GM18520 (cell line): ENCODE measurements around the gene CSRP1.

ENCODE experiments used
- ATAC-seq: cut with Tn5 transposase; IDR thresholded peaks from one replicate; pipeline ENCODE4 v1.9.1; 2021; ENCODE audit not compliant: unreplicated experiment

CSRP1 gene

DNA sequence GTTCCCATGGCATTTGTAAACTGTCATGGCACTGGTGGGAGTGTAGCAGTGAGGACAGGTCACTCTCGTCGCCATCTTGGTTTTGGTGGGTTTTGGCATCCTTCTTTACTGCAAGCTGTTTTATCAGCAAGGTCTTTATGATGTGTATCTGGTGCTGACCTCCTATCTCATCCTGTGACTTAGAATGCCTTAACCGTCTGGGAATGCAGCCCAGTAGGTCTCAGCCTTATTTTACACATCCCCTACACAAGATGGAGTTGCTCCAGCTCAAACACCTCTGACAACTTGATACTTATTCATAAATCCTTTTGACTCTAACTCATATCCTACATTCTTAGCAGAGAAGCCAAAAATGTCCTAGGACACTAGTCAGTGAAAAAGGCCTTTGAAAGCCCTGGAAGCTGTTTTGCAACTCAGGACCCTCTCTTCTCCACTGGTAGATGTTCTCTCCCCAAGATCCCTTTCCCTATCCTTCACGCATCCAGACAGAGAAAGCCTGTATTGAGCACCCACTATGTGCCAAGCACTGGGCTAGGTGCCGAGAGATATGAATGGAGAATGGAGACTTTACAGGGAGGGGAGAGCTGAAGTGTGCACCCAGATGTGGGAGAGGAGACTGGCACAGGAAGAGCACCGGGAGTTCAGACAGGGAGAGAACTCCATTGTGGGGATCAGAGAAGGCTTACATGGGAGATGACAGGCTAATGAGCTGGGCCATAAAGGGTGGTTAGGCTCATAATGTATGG, 6.7 kb upstream of the CSRP1 start:
- no peak for ATAC-seq

DNA sequence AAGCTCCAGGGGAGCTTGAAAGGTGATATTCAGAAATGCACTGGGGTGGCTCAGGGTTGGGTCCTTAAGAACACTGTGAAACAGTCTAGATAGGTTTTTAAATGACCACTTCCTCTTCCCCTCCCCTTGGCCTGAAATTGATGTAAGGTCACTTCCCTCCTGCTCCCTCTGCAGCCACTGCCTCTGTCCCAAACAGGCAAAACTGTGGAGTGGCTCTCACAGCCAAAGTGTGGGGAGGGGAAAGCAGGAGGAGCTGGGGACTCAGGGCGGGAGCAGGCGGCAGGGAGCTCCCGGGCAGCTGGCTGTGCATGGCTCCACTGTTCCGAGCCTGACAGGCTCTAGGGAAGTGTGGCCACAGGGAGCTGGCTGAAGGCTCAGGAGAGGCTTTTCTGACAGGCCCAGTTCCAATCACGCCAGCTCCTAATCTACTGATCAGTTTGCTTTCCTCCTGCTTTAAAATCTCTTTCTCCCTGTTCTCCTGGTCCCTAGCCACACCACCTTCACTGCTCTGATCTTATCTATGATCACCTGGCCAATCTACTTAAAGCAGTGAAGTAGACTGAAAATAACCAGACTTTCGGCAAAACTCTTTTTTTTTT, 5.1 kb upstream of the CSRP1 start:
- no peak for ATAC-seq

DNA sequence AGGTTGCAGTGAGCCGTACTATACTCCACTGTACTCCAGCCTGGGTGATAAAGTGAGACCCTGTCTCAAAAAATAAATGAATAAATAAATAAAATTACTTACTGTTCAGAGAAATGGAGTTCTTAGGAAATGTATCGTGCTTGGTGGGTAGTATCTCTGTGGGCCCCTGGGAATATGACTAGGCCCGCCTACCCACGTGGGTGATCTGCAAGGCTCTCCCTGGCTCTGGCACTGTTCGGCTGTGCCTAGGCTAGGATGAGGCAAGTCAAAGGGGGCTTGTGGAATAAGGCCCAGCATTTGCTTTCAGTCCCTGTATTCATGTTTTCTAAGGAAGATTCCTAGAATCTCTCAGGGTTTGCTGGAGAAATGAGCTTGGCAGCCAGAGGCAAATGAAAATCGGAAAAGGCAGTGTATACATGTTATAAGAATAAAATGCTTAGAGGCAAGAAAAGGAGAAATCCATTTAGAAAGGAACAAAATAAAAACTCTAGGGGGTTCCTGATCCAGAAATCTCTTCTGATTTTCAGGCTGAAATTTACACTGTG, 4.5 kb upstream of the CSRP1 start:
- ATAC-seq, result no peak

DNA sequence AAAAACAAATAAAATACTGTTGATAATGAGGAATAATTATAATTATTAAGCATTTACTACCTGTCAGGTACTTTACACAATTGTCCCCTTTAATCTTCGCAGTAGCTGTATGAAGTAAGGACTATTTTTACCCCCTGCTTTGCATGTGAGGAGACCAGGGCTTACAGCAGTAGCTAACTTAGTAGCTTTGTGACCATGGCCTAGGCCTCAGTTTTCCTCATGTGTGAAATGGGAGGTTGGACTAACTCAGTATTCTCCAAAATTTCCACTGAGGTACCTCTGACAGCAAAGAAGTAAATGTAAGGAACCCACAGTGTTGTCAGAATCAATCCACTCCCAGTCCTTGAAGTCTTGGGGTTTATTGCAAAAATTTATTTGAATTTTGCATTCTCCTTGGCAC, 3.8 kb upstream of the CSRP1 start:
- ATAC-seq, result no peak

DNA sequence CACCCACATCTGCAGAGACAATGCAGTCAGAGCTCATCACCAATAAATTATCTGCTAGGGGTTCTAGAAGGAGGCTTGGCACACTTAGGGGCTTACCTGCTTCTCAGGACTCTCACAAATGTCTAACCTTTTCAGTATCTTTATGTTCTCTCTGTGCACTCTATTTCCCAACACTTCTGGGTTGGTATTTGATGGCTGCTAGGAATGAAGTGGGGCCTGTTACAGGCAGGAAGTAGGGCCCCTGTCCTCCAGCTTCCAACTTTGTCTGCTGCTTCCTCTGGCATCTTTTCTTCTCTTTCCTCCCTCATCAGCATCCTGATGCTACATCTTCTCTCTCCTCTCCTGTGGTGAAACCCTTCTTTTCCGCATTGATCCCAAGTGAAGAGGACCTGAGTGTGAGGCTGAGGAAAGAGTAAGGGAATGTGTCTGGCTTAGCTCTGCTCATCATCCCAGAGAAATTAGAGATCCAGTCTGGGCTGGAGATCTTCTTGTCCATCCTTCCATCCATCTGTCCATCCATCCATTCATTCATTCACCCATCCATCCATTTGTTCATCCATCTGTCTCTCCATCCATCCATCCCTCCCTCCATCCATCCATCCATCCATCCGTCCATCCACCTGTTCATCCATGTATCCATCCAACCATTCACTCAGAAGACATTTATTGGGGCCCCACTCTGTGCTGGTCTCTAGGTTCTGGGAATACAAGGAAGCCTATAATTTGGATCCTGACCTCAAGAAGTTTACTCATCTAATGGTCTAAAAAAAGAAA, 2.9 kb upstream of the CSRP1 start:
- no peak for ATAC-seq

DNA sequence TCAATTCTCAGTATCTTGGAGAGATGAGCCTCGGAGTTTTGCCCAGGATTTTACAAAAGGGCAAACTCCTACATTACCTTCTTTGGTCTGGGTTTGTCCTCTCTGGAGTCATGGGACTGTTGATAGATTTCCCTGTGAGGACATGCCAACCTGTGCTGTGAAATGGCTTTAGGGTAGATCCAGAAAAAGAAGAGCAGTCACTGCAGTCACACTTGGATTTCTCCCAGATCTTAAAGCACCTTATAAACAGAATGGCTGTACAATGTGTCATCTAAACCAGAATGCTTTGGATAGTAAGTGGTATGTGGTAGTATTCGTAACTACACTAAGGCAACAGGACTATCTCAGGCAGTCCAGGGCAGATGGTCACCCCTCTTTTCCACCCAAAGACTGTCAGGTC, 1.9 kb upstream of the CSRP1 start:
- ATAC-seq, result no peak

DNA sequence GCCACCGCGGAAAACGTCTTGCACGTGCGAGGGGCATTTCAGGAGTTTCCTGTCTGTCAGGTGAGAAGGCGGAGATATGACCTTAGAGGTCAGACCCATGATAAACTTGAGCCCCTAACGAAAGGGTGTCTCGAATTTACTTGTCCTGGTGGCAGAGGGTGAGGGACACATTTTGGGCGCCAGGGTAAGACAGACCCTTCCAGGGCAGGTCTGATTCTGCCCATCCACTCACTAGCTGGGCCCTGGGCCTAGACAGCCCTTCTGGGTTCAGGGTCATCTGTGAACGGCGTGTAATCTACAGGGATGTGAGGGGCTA, 395 bp upstream of the CSRP1 start:
- no peak for ATAC-seq

DNA sequence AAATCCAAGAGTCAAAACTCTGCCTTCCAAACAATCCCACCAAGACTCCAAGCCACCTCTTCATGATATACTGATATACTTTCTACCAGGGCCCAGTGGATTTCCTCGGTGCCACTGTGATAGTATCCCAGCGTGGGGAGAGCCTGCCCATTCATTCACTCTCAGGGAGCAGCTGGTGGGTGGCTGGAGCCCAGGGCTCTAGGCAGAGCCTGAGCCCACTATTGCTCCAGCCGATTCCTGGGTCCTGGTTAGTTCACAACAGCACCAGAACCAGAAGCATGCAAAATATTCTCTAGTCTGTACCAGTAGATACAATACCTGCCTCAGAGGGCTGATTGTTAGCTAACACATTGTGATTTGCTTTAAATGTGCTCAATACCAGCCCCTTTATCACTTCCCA, 831 bp downstream of the CSRP1 start:
- no peak for ATAC-seq

DNA sequence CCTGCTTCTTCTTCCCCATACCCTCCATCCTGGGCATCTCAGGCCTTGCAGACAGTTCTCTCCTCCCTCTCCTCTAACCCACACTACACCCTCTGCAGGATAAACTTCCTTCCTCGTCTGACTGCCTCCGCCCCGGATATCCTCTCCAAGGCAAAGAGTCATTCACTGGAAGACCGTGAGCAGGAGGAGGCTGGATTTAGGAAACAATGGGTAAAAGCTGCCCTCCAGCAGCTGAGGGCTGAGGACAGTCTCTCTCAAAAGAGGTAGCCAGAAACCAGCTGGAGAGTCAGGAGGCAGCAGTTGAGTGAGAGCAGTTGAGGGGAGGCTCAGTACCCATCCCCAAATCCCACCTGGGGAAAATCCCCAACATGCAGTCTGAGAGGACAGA, 1.4 kb downstream of the CSRP1 start:
- no peak for ATAC-seq

DNA sequence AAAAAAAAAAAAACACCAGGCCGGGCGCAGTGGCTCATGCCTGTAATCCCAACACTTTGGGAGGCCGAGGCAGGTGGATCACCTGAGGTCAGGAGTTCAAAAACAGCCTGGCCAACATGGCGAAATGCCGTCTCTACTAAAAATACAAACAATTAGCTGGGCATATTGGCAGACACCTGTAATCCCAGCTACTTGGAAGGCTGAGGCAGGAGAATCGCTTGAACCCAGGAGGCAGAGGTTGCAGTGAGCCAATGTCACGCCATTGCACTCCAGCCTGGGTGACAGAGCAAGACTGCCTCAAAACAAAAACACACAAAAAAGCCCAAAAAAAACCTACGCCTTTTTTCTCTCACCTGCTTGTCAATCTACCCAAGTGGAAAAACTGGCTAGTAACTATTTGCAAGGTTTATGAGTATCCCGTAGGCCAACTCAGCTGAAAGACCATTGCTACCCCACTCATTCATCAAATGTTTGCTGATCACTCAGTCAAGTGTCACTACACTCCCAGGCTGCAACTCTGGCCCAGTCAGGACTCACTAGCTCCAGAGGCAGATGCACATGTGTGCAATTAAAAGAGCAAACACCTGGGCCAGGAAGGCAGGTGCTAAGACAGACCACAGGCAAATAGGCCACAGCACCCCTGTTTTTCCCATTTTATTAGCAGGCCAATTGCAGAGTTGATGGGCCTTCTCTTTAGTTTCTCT, 2.0 kb downstream of the CSRP1 start:
- ATAC-seq, result no peak

DNA sequence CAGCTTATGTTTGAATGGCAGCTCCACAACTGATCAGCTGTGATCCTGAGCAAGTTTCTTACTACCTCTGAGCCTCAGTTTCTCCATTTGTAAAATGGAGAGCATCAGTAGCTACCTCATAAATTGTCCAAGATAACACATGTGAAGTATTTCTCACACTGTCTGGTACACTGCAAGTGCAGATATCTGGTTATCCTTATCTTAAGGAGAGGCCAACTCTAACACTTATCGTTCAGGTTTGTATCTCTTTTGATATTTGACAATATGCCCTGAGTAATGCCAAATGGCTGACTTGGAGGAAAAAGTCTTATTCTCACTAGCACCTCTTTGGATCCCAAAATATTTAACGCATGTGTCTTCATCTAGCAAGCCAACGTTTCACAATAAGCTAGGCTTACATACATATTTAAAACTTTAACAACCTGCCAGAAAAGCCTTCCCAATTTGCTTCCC, 2.7 kb downstream of the CSRP1 start:
- no peak for ATAC-seq

DNA sequence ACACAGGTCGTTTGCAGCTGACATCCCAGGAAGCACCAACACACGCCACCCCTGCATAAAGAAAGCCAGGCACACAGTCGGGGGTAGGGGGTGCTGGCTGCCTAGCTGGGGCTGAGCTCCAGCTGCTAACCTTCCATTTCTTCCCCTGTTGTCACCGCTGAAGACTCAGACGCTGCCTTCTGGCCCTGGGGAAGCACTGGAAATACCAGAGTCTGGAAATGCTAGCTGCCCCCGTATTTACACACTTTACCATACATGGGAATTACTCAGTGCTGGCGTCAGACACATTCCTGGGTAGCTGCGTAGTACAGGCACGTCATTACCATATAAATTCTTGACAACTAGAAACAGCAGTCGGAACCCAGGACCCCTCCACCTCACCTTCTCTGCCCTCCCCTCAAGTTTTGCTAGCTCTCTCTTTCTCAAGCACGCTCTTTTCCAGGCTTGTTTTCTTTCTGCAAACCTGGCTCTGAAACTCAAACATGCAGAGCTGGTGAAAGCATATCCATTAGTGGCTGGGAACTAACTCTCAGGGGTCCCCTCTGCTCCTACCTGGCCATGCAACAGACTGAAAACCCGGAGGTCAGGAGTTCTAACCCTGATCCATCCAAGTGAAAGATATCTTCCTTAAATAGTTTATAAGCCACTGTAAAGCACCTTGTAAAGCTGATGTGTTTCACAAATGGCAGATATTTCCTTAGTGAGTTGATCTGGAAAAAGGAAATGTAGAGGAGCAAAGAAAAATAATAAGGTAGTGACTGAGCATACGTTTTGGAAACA, 3.3 kb downstream of the CSRP1 start:
- no peak for ATAC-seq

DNA sequence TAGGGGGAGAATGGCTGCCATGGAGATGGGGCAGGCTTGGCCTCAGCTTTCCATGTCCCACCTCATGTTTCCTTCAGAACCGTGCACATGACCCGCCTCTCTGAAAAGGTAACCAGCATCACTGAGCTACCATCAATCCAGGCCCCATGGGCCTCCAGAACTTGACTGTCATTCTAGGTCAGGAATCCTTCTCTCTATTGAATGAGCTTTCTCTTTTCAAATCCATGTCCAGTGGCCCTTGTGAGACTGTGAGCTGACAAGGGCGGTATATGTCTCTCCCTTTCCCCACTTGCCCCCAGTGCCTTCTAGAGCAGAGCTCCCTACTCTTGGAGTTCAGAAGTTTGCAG, 4.4 kb downstream of the CSRP1 start:
- no peak for ATAC-seq

DNA sequence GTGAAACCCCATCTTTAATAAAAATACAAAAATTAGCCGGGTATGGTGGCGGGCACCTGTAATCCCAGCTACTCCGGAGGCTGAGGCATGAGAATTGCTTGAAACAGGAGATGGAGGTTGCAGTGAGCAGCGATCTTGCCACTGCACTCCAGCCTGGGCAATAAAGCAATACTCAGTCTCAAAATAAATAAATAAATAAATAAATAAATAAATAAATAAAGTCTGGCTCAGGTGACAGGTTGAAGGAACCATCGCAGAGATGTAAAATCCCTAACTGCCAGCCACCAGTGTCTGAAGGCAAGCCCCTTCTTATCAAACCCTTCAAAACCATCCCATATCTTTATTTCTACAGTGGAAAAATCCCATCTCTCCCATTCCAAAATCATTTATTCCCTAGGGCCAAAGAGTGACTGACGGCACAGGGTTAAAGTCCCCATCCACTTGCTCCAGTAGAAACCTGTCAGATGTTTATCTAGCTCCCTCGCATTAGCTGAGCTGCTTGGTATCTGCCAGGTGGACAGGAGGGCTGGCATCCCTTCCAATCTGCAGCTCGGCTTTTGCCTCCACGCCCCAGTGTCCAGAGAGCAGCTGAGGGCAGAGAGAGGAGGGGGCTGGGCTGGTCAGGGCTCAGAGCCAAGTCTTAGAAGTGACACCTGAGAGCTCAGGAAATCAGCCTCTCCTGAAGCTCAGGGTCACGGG, 5.0 kb downstream of the CSRP1 start:
- no peak for ATAC-seq

DNA sequence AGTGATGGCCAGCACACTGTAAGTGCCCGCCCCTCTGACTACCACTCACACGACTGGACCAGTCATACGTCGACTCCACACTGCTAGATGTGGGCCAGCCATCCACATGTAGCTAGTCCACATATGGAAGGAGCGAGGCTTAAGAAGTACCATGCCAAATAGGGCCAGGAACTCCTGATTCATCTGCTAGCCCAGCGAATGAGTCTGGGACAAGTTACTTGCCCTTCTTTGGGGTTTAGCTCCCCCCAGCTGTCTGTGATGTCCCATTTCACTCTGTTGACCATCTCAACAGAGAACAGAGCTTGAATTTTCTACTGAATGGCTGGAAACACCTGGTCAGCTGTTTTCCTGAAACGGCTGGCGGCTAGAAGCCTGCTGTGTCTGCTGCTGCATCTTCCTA, 5.8 kb downstream of the CSRP1 start:
- no peak for ATAC-seq

DNA sequence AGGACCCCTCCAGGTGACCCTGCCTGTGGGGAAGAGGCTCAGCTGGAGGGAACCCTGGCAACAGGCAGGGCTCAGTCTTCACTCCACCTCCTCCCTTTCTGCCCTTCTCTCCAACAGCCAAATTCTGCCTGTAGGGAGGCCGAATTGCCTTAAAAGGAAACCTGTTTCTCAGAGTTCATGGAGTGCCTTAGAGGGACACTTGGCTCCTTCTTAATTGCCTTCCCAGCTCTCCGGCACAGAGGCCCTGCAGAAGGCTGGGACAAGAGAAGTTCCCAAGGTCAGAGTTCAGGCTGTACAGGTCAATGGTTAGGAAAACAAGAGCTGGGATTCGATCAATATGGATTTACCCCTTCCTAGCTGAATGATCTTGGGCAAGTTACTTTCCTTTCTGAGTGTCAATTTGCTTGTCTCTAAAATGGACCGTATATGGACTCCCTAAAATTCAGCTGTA, 6.2 kb downstream of the CSRP1 start:
- ATAC-seq, result no peak

DNA sequence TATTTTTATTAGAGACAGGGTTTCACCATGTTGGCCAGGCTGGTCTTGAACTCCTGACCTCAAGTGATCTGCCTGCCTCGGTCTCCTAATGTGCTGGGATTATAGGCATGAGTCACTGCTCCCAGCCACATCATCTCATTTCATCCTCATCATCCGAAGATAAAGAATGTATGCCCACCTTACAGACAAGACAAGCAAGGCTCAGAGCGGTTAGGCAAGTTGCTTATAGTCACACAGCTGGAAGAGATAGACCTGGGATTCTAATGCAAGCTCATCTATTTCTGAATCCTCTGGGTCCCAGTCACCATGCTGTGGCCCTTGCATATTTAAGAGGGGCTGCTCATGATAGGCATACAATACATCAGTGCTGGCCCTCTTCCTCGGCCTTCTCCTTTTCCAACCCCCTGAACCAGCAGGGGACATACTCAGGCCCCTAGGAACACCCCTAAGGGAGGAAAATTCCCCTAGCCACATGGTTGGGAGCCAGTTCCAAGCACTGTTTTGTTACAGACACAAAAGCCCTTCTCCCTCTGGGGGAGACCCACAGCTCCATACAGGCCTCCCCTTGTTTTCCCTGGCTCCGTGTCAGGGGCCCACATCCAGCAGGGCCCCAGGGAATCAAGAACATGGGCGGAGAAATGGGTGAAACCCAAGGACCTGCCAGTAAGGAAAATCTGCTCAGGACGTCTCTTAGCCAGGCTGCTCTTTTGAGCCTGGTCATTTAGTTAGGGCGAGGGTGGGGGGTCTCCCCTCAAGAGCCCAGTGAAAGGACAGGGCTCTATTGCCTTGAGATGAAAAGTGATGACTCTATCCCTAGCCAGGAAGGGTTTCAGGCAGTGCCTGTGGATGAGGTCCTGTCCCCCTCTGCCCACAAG, 6.9 kb downstream of the CSRP1 start:
- ATAC-seq, result no peak

DNA sequence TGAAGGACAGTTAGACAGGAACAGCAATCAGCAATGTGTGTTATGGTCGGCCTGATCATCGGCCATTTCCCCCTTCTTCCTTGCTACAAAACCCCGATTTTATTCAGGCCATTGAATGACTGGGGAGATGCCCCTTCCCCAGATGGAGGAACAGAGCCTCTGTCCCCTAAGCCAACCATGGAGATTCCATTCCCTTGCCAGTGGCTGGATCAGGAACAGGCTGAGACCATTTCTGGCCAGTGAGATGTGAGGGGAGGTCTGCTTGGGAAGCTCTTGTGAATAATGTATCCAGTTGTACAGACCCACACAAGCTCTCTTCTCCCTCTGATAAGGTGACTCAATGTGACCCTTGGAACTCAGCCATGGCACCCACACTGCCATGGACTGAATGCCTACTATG, 7.7 kb downstream of the CSRP1 start:
- no peak for ATAC-seq

DNA sequence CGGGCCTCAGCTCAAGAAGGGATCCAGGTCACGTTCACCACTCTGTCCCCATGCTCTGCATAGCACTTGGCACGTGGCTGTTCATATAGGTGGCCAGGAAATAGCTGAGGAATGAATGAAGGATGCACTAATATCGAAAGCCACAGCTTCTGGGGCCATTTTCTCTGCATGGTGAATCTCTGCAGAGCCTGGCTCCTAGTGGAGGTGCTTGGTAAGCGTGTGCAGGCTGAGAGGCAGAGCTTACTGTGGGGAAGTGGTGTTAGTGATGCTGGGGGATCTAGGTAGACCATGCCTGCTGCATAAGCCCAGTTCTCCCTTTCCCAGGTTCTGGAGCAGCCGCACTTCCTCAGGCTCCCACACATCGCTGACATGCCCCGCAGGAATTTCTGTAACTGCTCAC, 8.3 kb downstream of the CSRP1 start:
- ATAC-seq, result no peak
